Measurements from ENCODE around the gene DCBLD1.

The DCBLD1 gene

DNA sequence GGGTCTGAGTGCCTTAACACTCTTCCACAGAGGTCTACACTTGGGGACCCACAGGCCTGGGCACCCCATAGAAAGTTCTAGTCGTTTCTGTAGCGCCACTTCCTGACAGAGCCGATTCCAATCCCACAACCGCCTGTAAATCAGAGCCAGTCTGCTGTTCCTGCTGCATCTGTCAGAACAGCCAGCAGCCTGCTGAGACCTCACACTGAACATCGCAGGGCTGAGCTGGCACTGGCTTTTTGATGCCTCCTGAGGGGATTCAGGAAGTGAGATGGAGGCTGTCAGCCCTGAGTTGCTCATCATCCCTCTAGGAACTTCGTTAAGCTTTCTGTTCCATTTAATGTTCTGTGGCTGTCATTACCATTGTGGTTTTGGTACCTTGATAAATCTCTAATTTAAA is 48.9 kb downstream of the DCBLD1 start:
- DNase-seq (ENCODE audit: low read depth), result no peak

GRCh38 chr6:117531809-117532725 is 49.6 kb downstream of the DCBLD1 start:
- no peak for DNase-seq (ENCODE audit: low read depth)

DNA sequence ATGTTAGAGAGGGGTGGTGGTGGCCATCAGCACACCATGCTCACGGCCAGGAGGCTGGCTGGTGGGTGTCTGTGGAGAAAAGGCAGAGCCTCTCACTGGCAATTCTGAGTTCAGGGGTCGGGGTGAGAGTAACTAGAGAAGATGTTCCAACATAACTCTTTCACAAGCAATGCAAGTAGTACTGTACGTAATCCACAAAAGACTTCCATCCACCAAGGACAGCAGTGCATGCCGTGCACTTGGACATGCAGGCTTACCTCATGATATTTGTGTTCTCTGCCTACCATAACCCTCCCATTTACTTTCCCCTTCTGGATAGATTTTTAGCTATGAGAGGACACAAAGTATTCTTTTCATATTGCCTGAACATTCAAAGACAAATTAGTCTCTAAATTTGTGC is 51.3 kb downstream of the DCBLD1 start:
- DNase-seq (ENCODE audit: low read depth), result no peak

DNA sequence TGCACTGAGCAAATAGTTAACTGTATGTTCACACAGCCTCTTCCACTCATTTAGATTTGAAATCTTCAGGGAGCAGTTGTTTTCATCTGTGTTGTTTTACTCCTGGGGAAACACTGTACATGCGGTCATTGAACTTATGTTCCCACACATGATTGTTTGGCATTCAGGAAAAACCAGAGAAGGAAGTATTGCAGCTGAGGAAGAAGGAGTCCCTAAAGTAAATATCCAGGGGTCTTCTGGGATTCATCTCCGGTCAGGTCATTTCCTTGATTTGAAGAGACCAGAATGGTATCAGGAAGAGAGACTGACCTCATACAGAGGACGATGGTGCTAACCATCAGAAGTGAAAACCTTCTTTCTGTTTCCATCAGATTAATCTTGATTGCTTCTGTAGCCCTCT is 52.5 kb downstream of the DCBLD1 start:
- DNase-seq (ENCODE audit: low read depth), result no peak

GRCh38 chr6:117536317-117536716 is 53.8 kb downstream of the DCBLD1 start:
- DNase-seq (ENCODE audit: low read depth), result no peak

GRCh38 chr6:117538615-117539014 is 56.1 kb downstream of the DCBLD1 start:
- DNase-seq (ENCODE audit: low read depth), result no peak

DNA sequence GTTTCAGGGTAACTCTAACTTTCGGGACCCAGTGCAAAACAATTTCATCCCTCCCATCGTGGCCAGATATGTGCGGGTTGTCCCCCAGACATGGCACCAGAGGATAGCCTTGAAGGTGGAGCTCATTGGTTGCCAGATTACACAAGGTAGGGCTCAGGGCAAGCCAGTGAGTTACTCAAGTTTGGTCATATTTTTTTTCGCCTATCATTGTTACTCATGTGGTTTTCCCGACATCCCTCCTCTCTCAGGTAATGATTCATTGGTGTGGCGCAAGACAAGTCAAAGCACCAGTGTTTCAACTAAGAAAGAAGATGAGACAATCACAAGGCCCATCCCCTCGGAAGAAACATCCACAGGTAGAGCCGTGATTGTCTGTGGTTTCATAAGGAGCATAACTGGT is 58.2 kb downstream of the DCBLD1 start:
- peak; percentile 64 for DNase-seq (ENCODE audit: low read depth)

- no peak for DNase-seq (ENCODE audit: low read depth)
Observed at GRCh38 chr6:117542493-117542892, 60.0 kb downstream of the DCBLD1 start.

GRCh38 chr6:117544716-117545115 is 62.2 kb downstream of the DCBLD1 start:
- no peak for DNase-seq (ENCODE audit: low read depth)

GRCh38 chr6:117545161-117545595 is 62.7 kb downstream of the DCBLD1 start:
- peak; percentile 10 for DNase-seq (ENCODE audit: low read depth)

DNA sequence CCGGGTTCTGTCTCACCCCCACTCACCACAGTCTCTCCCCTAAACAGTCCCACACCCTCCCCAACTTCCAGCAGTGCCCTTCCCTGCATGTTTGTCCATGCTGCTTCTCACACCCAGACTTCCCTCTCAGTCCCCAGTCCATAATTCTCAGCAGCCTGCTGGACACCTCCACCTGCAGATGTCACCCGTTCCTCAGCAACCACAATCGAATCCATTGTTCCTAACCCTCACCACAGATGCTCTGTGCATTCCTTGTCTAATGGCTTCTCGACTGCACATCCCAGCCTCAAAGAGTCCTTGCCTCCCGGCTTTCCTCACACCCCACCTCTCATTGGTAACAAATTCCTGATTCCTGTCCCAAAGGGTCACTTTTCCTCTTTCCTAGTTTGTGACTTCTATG is 64.2 kb downstream of the DCBLD1 start:
- DNase-seq (ENCODE audit: low read depth), result no peak

DNA sequence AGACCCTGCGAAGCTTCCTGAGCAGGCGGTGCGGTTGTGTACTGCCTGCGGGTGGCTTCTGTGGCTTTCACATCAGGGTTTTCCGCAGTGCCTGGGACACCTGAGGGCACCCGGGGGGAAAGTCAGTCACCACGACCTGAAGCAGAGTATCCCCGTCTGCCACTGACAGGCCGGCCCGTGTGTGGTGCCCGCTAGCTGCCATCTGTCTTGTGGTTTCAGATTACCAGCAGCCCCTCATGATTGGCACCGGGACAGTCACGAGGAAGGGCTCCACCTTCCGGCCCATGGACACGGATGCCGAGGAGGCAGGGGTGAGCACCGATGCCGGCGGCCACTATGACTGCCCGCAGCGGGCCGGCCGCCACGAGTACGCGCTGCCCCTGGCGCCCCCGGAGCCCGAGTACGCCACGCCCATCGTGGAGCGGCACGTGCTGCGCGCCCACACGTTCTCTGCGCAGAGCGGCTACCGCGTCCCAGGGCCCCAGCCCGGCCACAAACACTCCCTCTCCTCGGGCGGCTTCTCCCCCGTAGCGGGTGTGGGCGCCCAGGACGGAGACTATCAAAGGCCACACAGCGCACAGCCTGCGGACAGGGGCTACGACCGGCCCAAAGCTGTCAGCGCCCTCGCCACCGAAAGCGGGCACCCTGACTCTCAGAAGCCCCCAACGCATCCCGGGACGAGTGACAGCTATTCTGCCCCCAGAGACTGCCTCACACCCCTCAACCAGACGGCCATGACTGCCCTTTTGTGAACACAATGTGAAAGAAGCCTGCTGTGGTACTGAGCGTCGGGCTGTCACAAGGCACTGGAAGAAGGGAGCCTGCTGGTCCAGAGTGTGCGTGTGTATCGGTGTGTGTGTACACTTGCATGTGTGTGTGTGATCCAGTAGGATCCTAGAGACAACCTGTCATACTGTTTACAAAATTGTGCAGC is 65.5 kb downstream of the DCBLD1 start:
- peak; percentile 27 for DNase-seq (ENCODE audit: low read depth)

DNA sequence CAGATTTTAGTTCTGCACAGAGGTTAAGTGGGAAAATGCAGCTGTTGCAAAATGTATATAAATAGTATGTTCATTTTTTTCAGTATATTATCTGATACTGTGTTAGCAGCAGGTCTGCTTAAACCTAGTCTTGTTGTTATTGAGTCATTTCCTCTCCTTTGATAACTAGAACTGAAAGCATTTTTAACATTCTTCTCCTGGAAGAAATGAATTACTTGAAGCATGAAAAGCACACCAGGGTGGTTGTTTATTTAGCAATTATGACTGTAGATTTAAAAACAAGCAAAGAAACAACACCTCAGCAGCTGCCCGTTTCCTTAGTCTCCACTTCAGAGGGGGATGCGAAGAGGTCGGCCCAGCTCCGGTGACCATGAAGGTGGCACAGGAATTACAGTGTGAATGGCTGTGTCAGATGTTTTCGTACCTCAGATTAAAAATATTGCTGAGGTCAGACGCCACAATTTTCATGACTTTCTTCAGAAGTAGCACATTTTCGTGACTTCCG is 66.4 kb downstream of the DCBLD1 start:
- peak; percentile 86 for DNase-seq (ENCODE audit: low read depth)

DNA sequence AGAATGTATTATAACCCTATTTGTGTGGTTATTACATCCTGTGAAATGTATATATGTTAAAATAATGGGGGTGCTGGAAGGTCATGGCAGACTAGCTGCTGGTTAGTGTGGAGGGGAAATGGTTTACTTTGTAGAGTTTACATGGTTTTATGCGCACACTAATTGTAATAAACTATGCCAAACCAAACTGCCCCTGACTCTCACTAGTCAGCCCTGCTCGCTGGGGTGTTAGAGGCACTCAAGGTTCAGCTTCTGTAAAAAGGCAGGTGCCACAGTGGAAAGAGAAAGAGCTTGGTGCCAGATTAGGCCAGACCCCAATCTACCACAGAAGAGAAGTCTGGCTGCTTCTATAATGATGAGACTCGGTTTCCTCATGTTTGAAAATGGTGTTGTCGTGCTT is 67.1 kb downstream of the DCBLD1 start:
- no peak for DNase-seq (ENCODE audit: low read depth)

GRCh38 chr6:117550078-117550600 is 67.7 kb downstream of the DCBLD1 start:
- DNase-seq (ENCODE audit: low read depth), result no peak

- DNase-seq (ENCODE audit: low read depth), result no peak
Observed at GRCh38 chr6:117550618-117551242, 68.3 kb downstream of the DCBLD1 start.

DNA sequence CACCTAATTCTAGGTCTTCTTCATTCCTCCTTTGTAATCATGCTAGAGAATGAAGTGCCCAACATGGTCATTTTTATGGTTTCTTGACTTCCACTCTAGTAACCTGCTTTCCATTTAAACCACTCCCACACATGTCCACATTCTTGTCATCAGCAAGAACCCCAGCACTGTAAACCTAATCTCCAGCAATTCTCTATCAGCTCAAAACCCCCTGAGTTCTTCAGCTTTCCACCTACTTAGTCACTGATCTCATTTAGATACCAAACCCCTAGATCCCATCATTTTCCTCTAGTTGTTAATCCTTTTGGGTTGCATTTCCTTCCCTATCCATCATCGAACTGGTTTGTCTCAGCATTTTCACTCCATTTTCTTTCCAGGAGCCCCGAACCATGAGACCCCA is 70.1 kb downstream of the DCBLD1 start:
- DNase-seq (ENCODE audit: low read depth), result peak; percentile 6

DNA sequence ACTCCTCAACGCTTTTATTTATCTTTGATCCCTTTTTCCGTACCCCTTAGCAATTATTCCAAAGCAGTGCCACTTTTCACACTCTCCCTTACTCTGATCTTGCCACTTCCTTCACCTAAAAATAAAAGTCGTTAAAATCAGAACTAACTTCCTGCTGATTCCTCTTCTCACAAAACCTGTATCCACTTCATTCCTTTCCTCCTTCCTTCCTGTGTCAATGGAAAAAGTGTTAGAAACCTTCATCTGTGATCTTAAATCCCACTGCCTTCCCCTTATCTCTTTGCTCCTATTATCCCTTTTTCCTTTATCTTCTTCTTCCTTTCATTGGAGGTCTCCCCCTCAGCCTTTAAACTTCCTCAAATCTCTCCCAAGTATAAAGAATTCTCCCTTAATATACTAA is 70.7 kb downstream of the DCBLD1 start:
- no peak for DNase-seq (ENCODE audit: low read depth)

GRCh38 chr6:117555262-117555849 is 72.9 kb downstream of the DCBLD1 start:
- peak; percentile 23 for DNase-seq (ENCODE audit: low read depth)

- DNase-seq (ENCODE audit: low read depth), result peak; percentile 56
Observed at GRCh38 chr6:117555882-117556498, 73.5 kb downstream of the DCBLD1 start.

- no peak for DNase-seq (ENCODE audit: low read depth)
Observed at GRCh38 chr6:117557951-117558350, 75.5 kb downstream of the DCBLD1 start.

Data from ELR (cell line).